Keratinocyte (primary cell): ENCODE data around the gene C19orf73. TPM values are rescaled to one million over a fixed set of nuclear protein-coding genes. Genes with fewer than 3 reads are reported as not detected.

Source experiments
- DNase-seq: peaks from one replicate; pipeline ENCODE4 v3.0.0-alpha.2; 2011; ENCODE audit warnings: low read depth, missing footprints, low spot score
- FAIRE-seq: peaks from 2 replicates; lab custom pipeline; 2011; peaks lifted over from hg19 to GRCh38; lab: Jason Lieb, UNC
- H2AFZ ChIP-seq: 2 replicates; pipeline ENCODE4 v1.6.0; 2012; ENCODE audit warnings: low read length, control low read depth, inconsistent platforms; ENCODE audit not compliant: control insufficient read depth
- H3K27ac ChIP-seq: 2 replicates; pipeline ENCODE4 v1.5.1; 2011; ENCODE audit warnings: low read length; ENCODE audit not compliant: control insufficient read depth, insufficient read depth
- H3K27me3 ChIP-seq: 3 replicates; pipeline ENCODE4 v1.6.0; 2011; ENCODE audit warnings: low read length; ENCODE audit not compliant: control insufficient read depth, insufficient read depth; ENCODE audit errors: extremely low read depth
- H3K36me3 ChIP-seq, 2 experiments: 2 replicates in 1 of 2; 3 replicates in 1 of 2; pipeline ENCODE4 v1.5.1; 2011; ENCODE audit warnings: low read length in 2 of 2, mild to moderate bottlenecking in 1 of 2; ENCODE audit not compliant: control insufficient read depth in 2 of 2, insufficient read depth in 2 of 2; ENCODE audit errors: extremely low read depth in 1 of 2
- H3K4me1 ChIP-seq: 3 replicates; pipeline ENCODE4 v1.5.1; 2011; ENCODE audit warnings: low read length; ENCODE audit not compliant: control insufficient read depth, insufficient read depth; ENCODE audit errors: extremely low read depth
- H3K4me2 ChIP-seq: 3 replicates; pipeline ENCODE4 v1.6.0; 2011; ENCODE audit warnings: low read depth, low read length; ENCODE audit not compliant: control insufficient read depth, insufficient read depth; ENCODE audit errors: extremely low read depth
- H3K4me3 ChIP-seq, 3 experiments: fragments of 200-600 bp in 1 of 3; sonication (generic) in 1 of 3; 2 replicates in 2 of 3; 3 replicates in 1 of 3; pipeline ENCODE4 v1.5.1; 2011 to 2016; ENCODE audit warnings: low read length in 3 of 3, mild to moderate bottlenecking in 3 of 3, control low read depth in 2 of 3, inconsistent platforms in 1 of 3, low read depth in 1 of 3, mixed read lengths in 1 of 3, mixed run types in 1 of 3, moderate library complexity in 1 of 3; ENCODE audit not compliant: control insufficient read depth in 2 of 3, insufficient read depth in 2 of 3; ENCODE audit errors: extremely low read depth in 1 of 3
- H3K79me2 ChIP-seq: 2 replicates; pipeline ENCODE4 v1.6.0; 2012; ENCODE audit warnings: low read length; ENCODE audit not compliant: control insufficient read depth, insufficient read depth
- H3K9ac ChIP-seq: 3 replicates; pipeline ENCODE4 v1.6.0; 2011; ENCODE audit warnings: low read length; ENCODE audit not compliant: control insufficient read depth, insufficient read depth; ENCODE audit errors: extremely low read depth
- H3K9me1 ChIP-seq: 3 replicates; pipeline ENCODE4 v1.6.0; 2011; ENCODE audit warnings: low read length; ENCODE audit not compliant: control insufficient read depth, insufficient read depth; ENCODE audit errors: extremely low read depth
- H3K9me3 ChIP-seq: 2 replicates; pipeline ENCODE4 v1.5.1; 2012; ENCODE audit warnings: low read depth, low read length; ENCODE audit not compliant: control insufficient read depth
- H4K20me1 ChIP-seq: 3 replicates; pipeline ENCODE4 v1.6.0; 2011; ENCODE audit warnings: low read length; ENCODE audit not compliant: control insufficient read depth, insufficient read depth; ENCODE audit errors: extremely low read depth
- EZH2 ChIP-seq: IDR thresholded peaks from one replicate; pipeline ENCODE4 v1.6.1; 2012; ENCODE audit warnings: inconsistent platforms, mild to moderate bottlenecking, low read length, moderate library complexity
- dilution Hi-C: fragments of 300-500 bp; cut with MboI; formaldehyde crosslinking; loops from one replicate; pipeline ENCODE4 v1.7.0; 2020; ENCODE audit warnings: low sequenced_read_pairs; ENCODE audit not compliant: extremely low pct_ligation_motif_present
- polyA plus RNA-seq, 5 experiments: library from polyadenylated mRNA; depleted of rRNA in 3 of 5; stranded (reverse) in 3 of 5; stranded (forward) in 1 of 5; unstranded in 1 of 5; fragments of >200 nt; gene quantifications; 1 replicate in 1 of 5; 2 replicates in 3 of 5; 3 replicates in 1 of 5; pipeline versions ENCODE4 v1.2.1 to v1.2.3, GENCODE V29; 2011 to 2012; ENCODE audit warnings: missing spikeins in 2 of 5, low read depth in 1 of 5, low replicate concordance in 1 of 5
- TF ChIP-seq, protein P1 (sequence below), 3 experiments: IDR thresholded peaks in 1 of 3; conservative IDR thresholded peaks in 1 of 3; optimal IDR thresholded peaks in 1 of 3; 2 replicates in 2 of 3; 3 replicates in 1 of 3; pipeline versions ENCODE3 to v1.5.1; 2011; ENCODE audit warnings: low read length in 3 of 3, mild to moderate bottlenecking in 3 of 3, moderate library complexity in 2 of 3, control low read depth in 1 of 3, inconsistent platforms in 1 of 3; ENCODE audit not compliant: insufficient read depth in 2 of 3; ENCODE audit errors: extremely low read depth in 1 of 3

C19orf73 gene
- polyA plus RNA-seq, 1 donor (not counting 4 experiments of a cell fraction or from before 2014, with no cell fraction given) = 0.71 TPM

DNA sequence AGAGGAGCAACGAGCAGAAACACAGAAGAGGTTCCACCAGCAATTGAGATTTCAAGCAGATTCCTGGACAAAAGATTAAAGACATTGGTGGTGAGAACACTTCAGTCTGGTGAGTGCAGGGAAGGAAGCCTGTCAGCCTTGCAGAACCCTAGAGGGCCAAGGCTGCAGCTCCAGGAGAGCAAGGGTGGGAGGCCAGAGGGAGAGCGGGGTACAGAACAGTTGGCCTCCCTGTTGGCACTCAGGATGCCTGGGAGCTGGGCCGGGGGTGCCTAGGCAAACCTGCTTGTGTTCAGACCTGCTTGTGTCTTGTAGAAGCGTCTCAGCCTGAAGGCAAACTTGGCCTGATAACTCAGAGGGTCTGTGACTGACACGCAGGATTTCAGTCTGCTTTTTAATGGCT, 9.9 kb downstream of the C19orf73 start:
- FAIRE-seq (no peak), DNase-seq (no peak)
- Histone ChIP-seq H3K9ac (no peak overlapping the region), H3K36me3 (peaks cover 28 to 36% of the 10 kb centered on the region in 2 experiments), H3K4me2 (no peak overlapping the region), H3K4me3 (no peak overlapping the region), H3K9me3 (no peaks in the 10 kb centered on the region), H3K4me1 (peaks cover 7% of the 10 kb centered on the region), H3K27ac (no peak overlapping the region), H3K79me2 (peaks cover 6% of the 10 kb centered on the region), H3K9me1 (no peaks in the 10 kb centered on the region), H4K20me1 (peaks cover 18% of the 10 kb centered on the region), H3K27me3 (no peaks in the 10 kb centered on the region), H2AFZ (no peak overlapping the region)
- dilution Hi-C loops = no loop called here
- no peak for TF ChIP-seq EZH2
- TF ChIP-seq, protein P1, sequence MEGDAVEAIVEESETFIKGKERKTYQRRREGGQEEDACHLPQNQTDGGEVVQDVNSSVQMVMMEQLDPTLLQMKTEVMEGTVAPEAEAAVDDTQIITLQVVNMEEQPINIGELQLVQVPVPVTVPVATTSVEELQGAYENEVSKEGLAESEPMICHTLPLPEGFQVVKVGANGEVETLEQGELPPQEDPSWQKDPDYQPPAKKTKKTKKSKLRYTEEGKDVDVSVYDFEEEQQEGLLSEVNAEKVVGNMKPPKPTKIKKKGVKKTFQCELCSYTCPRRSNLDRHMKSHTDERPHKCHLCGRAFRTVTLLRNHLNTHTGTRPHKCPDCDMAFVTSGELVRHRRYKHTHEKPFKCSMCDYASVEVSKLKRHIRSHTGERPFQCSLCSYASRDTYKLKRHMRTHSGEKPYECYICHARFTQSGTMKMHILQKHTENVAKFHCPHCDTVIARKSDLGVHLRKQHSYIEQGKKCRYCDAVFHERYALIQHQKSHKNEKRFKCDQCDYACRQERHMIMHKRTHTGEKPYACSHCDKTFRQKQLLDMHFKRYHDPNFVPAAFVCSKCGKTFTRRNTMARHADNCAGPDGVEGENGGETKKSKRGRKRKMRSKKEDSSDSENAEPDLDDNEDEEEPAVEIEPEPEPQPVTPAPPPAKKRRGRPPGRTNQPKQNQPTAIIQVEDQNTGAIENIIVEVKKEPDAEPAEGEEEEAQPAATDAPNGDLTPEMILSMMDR (optimal IDR thresholded peaks at IDR 0.05 in 1 of 3, IDR thresholded peaks at IDR 0.05 in 1 of 3, conservative IDR thresholded peaks at IDR 0.05 in 1 of 3; ENCODE audit: extremely low read depth in 1 of 3, insufficient read depth in 2 of 3, low read length in 3 of 3) = no peak

DNA sequence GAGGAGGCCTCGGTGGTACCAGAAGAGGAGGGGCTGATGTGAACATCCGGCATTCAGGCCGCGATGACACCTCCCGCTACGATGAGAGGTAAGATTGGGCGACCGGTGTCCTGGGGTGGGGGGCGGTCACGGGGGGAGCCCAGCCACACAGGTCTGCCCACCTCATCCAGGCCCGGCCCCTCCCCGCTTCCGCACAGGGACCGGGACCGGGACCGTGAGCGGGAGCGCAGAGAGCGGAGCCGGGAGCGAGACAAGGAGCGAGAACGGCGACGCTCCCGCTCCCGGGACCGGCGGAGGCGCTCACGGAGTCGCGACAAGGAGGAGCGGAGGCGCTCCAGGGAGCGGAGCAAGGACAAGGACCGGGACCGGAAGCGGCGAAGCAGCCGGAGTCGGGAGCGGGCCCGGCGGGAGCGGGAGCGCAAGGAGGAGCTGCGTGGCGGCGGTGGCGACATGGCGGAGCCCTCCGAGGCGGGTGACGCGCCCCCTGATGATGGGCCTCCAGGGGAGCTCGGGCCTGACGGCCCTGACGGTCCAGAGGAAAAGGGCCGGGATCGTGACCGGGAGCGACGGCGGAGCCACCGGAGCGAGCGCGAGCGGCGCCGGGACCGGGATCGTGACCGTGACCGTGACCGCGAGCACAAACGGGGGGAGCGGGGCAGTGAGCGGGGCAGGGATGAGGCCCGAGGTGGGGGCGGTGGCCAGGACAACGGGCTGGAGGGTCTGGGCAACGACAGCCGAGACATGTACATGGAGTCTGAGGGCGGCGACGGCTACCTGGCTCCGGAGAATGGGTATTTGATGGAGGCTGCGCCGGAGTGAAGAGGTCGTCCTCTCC, 11.1 kb downstream of the C19orf73 start:
- dilution Hi-C loops = no loop called here
- Histone ChIP-seq H3K27ac (no peak overlapping the region), H3K4me1 (peaks cover 2% of the 10 kb centered on the region), H3K79me2 (peaks cover 8% of the 10 kb centered on the region), H3K36me3 (peaks cover 29 to 36% of the 10 kb centered on the region in 2 experiments), H3K9ac (no peak overlapping the region), H3K4me3 (no peak overlapping the region), H4K20me1 (peaks cover 18% of the 10 kb centered on the region), H3K4me2 (no peak overlapping the region), H3K9me1 (no peaks in the 10 kb centered on the region), H2AFZ (no peak overlapping the region), H3K9me3 (no peaks in the 10 kb centered on the region), H3K27me3 (no peaks in the 10 kb centered on the region)
- no peak for TF ChIP-seq EZH2
- TF ChIP-seq, protein P1 (optimal IDR thresholded peaks at IDR 0.05 in 1 of 3, IDR thresholded peaks at IDR 0.05 in 1 of 3, conservative IDR thresholded peaks at IDR 0.05 in 1 of 3; ENCODE audit: extremely low read depth in 1 of 3, insufficient read depth in 2 of 3, low read length in 3 of 3) = no peak
- DNase-seq (no peak), FAIRE-seq (no peak)
